ENCODE measurements around the gene WNK1. TPM values are rescaled to one million over a fixed set of nuclear protein-coding genes. Genes with fewer than 3 reads are reported as not detected.

Gene WNK1
- polyA plus RNA-seq, 1 donor from 2014 or later = 25.9 TPM

- TF ChIP-seq RAD21 (conservative IDR thresholded peaks at IDR 0.05) = no peak
- TF ChIP-seq, protein P1, sequence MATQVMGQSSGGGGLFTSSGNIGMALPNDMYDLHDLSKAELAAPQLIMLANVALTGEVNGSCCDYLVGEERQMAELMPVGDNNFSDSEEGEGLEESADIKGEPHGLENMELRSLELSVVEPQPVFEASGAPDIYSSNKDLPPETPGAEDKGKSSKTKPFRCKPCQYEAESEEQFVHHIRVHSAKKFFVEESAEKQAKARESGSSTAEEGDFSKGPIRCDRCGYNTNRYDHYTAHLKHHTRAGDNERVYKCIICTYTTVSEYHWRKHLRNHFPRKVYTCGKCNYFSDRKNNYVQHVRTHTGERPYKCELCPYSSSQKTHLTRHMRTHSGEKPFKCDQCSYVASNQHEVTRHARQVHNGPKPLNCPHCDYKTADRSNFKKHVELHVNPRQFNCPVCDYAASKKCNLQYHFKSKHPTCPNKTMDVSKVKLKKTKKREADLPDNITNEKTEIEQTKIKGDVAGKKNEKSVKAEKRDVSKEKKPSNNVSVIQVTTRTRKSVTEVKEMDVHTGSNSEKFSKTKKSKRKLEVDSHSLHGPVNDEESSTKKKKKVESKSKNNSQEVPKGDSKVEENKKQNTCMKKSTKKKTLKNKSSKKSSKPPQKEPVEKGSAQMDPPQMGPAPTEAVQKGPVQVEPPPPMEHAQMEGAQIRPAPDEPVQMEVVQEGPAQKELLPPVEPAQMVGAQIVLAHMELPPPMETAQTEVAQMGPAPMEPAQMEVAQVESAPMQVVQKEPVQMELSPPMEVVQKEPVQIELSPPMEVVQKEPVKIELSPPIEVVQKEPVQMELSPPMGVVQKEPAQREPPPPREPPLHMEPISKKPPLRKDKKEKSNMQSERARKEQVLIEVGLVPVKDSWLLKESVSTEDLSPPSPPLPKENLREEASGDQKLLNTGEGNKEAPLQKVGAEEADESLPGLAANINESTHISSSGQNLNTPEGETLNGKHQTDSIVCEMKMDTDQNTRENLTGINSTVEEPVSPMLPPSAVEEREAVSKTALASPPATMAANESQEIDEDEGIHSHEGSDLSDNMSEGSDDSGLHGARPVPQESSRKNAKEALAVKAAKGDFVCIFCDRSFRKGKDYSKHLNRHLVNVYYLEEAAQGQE (IDR thresholded peaks at IDR 0.05; ENCODE audit: borderline replicate concordance) = no peak
- no peaks in the 10 kb centered on the region for H3K9me3 ChIP-seq (ENCODE audit: low read length)
- H3K9me2 ChIP-seq (ENCODE audit: insufficient read depth, low read length) = no peaks in the 10 kb centered on the region
- H3K27ac ChIP-seq (ENCODE audit: low read length) = no peak overlapping the region
- H2AFZ ChIP-seq (ENCODE audit: low read depth, low read length) = no peak overlapping the region
- H3K9ac ChIP-seq (ENCODE audit: low read length) = no peak overlapping the region
- H3K4me3 ChIP-seq (ENCODE audit: low read length) = peak overlapping the region; percentile 95
- H3F3A ChIP-seq (ENCODE audit: insufficient read depth, low read length, poor library complexity, severe bottlenecking) = peaks cover 6% of the 10 kb centered on the region
- no peaks in the 10 kb centered on the region for H3K36me3 ChIP-seq (ENCODE audit: insufficient read depth, low read length)
- peaks cover 19% of the 10 kb centered on the region for H3K79me2 ChIP-seq (replicated peaks; ENCODE audit: insufficient read depth, low read length)
- H3K27me3 ChIP-seq (ENCODE audit: insufficient read depth, low read depth, low read length) = no peaks in the 10 kb centered on the region
- H4K20me1 ChIP-seq (ENCODE audit: insufficient read depth) = peaks cover 18% of the 10 kb centered on the region
- peak overlapping the region; percentile 100 for H3K4me2 ChIP-seq (ENCODE audit: low read length)
Measured at GRCh38 chr12:749751-750270, 2.6 kb upstream of the WNK1 start.

GRCh38 chr12:750366-751191, 1.8 kb upstream of the WNK1 start:
- no peaks in the 10 kb centered on the region for H3K9me3 ChIP-seq (ENCODE audit: low read length)
- H3K36me3 ChIP-seq (ENCODE audit: insufficient read depth, low read length) = no peaks in the 10 kb centered on the region
- H3K4me2 ChIP-seq (ENCODE audit: low read length) = peak overlapping the region; percentile 100
- peak overlapping the region; percentile 99 for H3K27ac ChIP-seq (ENCODE audit: low read length)
- H3F3A ChIP-seq (ENCODE audit: insufficient read depth, low read length, poor library complexity, severe bottlenecking) = peaks cover 6% of the 10 kb centered on the region
- H4K20me1 ChIP-seq (ENCODE audit: insufficient read depth) = peaks cover 26% of the 10 kb centered on the region
- peak overlapping the region; percentile 95 for H3K4me3 ChIP-seq (ENCODE audit: low read length)
- peaks cover 27% of the 10 kb centered on the region for H3K79me2 ChIP-seq (replicated peaks; ENCODE audit: insufficient read depth, low read length)
- H3K9me2 ChIP-seq (ENCODE audit: insufficient read depth, low read length) = no peaks in the 10 kb centered on the region
- peak overlapping the region; percentile 85 for H3K9ac ChIP-seq (ENCODE audit: low read length)
- H2AFZ ChIP-seq (ENCODE audit: low read depth, low read length) = peak overlapping the region; percentile 2
- H3K27me3 ChIP-seq (ENCODE audit: insufficient read depth, low read depth, low read length) = no peaks in the 10 kb centered on the region
- TF ChIP-seq MXI1 (conservative IDR thresholded peaks at IDR 0.05; ENCODE audit: poor library complexity, severe bottlenecking) = no peak
- no peak for TF ChIP-seq POLR2AphosphoS5 (IDR thresholded peaks at IDR 0.05)
- no peak for TF ChIP-seq EP300 (conservative IDR thresholded peaks at IDR 0.05; ENCODE audit: poor library complexity, severe bottlenecking)
- TF ChIP-seq, protein P2, sequence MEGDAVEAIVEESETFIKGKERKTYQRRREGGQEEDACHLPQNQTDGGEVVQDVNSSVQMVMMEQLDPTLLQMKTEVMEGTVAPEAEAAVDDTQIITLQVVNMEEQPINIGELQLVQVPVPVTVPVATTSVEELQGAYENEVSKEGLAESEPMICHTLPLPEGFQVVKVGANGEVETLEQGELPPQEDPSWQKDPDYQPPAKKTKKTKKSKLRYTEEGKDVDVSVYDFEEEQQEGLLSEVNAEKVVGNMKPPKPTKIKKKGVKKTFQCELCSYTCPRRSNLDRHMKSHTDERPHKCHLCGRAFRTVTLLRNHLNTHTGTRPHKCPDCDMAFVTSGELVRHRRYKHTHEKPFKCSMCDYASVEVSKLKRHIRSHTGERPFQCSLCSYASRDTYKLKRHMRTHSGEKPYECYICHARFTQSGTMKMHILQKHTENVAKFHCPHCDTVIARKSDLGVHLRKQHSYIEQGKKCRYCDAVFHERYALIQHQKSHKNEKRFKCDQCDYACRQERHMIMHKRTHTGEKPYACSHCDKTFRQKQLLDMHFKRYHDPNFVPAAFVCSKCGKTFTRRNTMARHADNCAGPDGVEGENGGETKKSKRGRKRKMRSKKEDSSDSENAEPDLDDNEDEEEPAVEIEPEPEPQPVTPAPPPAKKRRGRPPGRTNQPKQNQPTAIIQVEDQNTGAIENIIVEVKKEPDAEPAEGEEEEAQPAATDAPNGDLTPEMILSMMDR (IDR thresholded peaks at IDR 0.05; ENCODE audit: poor library complexity, severe bottlenecking) = no peak
- TF ChIP-seq SMC3 (conservative IDR thresholded peaks at IDR 0.05; ENCODE audit: poor library complexity) = no peak
- no peak for TF ChIP-seq EZH2 (IDR thresholded peaks at IDR 0.05; ENCODE audit: borderline replicate concordance, insufficient read depth, low read length, poor library complexity, severe bottlenecking)
- no peak for TF ChIP-seq TAF1 (IDR thresholded peaks at IDR 0.05; ENCODE audit: low read depth)
- no peak for TF ChIP-seq RAD21 (conservative IDR thresholded peaks at IDR 0.05)
- TF ChIP-seq, protein P1 (IDR thresholded peaks at IDR 0.05; ENCODE audit: borderline replicate concordance) = no peak
